ENCODE data around the gene ODAD4. TPM values are rescaled to one million over a fixed set of nuclear protein-coding genes. Genes with fewer than 3 reads are reported as not detected.
A peak's percentile ranks its signal among the peaks of the same experiment; 100 is the strongest.

ODAD4 gene
- total RNA-seq, 1 experiment from 2014 or later = 0.98 TPM

GRCh38 chr17:41970901-41971331 lies 40.5 kb downstream of the ODAD4 start:
- Histone ChIP-seq H4K20me1 (ENCODE audit: insufficient read depth) (no peaks in the 10 kb centered on the region), H3K9me3 (ENCODE audit: control insufficient read depth in 1 of 2, insufficient read depth in 1 of 2, low read depth in 1 of 2, low read length in 2 of 2) (no peaks in the 10 kb centered on the region), H3K9ac (ENCODE audit: low read length) (no peak overlapping the region), H3K4me1 (ENCODE audit: control insufficient read depth in 1 of 2, insufficient read depth in 2 of 2, low read length in 2 of 2) (peaks cover 0 to 13% of the 10 kb centered on the region in 2 experiments; a peak in 3 of 4 replicates), H3K79me2 (ENCODE audit: insufficient read depth, low read length) (peaks cover 21% of the 10 kb centered on the region), H3K36me3 (ENCODE audit: control insufficient read depth in 1 of 2, insufficient read depth in 2 of 2, low read length in 2 of 2) (peaks cover 32 to 42% of the 10 kb centered on the region in 2 experiments; a peak in 3 of 4 replicates), H3K9me2 (ENCODE audit: insufficient read depth) (no peaks in the 10 kb centered on the region), H3K27ac (ENCODE audit: low read depth, low read length) (no peak overlapping the region), H3K27me3 (ENCODE audit: insufficient read depth, low read length) (no peaks in the 10 kb centered on the region), H3K4me2 (ENCODE audit: low read length) (no peak overlapping the region), H2AFZ (ENCODE audit: low read depth, low read length, poor library complexity, severe bottlenecking) (no peak overlapping the region), H3K4me3 (replicated peaks in 1 of 2; ENCODE audit: low read depth in 1 of 2, low read length in 2 of 2) (no peak overlapping the region)
- TF ChIP-seq EGR1 (IDR thresholded peaks at IDR 0.05; ENCODE audit: low read depth) = no peak
- TF ChIP-seq ZFX (IDR thresholded peaks at IDR 0.05) = no peak
- TF ChIP-seq, protein P1, sequence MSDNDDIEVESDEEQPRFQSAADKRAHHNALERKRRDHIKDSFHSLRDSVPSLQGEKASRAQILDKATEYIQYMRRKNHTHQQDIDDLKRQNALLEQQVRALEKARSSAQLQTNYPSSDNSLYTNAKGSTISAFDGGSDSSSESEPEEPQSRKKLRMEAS (IDR thresholded peaks at IDR 0.05) = no peak
- TF ChIP-seq ATF3 (IDR thresholded peaks at IDR 0.05) = no peak
- TF ChIP-seq FOSL1 (IDR thresholded peaks at IDR 0.05; ENCODE audit: low read depth) = no peak
- TF ChIP-seq POLR2A (IDR thresholded peaks at IDR 0.05; ENCODE audit: borderline replicate concordance, extremely low read depth, insufficient read depth, insufficient read length) = no peak
- TF ChIP-seq ZNF274 (IDR thresholded peaks at IDR 0.05; ENCODE audit: low read depth, low read length) = no peak
- TF ChIP-seq ELF1 (IDR thresholded peaks at IDR 0.05; ENCODE audit: borderline replicate concordance, low read depth) = no peak
- TF ChIP-seq, protein P2, sequence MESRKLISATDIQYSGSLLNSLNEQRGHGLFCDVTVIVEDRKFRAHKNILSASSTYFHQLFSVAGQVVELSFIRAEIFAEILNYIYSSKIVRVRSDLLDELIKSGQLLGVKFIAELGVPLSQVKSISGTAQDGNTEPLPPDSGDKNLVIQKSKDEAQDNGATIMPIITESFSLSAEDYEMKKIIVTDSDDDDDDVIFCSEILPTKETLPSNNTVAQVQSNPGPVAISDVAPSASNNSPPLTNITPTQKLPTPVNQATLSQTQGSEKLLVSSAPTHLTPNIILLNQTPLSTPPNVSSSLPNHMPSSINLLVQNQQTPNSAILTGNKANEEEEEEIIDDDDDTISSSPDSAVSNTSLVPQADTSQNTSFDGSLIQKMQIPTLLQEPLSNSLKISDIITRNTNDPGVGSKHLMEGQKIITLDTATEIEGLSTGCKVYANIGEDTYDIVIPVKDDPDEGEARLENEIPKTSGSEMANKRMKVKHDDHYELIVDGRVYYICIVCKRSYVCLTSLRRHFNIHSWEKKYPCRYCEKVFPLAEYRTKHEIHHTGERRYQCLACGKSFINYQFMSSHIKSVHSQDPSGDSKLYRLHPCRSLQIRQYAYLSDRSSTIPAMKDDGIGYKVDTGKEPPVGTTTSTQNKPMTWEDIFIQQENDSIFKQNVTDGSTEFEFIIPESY (IDR thresholded peaks at IDR 0.05; ENCODE audit: extremely low read depth, insufficient replicate concordance, low read length) = no peak
- no peak for DNase-seq (ENCODE audit: low read depth, low spot score)
- CTCF ChIA-PET = no interaction called here
- TSS peak; percentile 5 for BruUV-seq (replicated peaks)
- RAD21 ChIA-PET (ENCODE audit: low non-redundant PET in 1 of 2, low total read pairs in 2 of 2, uncharacterized antibody in 2 of 2, unreplicated experiment in 2 of 2) = no interaction called here
- POLR2A ChIA-PET = no interaction called here
- no peak for ATAC-seq
- intact Hi-C loops (cut with micrococcal nuclease) = no loop called here
